GM12878 (cell line): ENCODE measurements around the gene SDS. TPM values are rescaled to one million over a fixed set of nuclear protein-coding genes. Genes with fewer than 3 reads are reported as not detected.
A peak's percentile ranks its signal among the peaks of the same experiment; 100 is the strongest.

Experiments used
- ATAC-seq: fragments of 200-7000 bp; cut with Tn5 transposase; 3 replicates; pipeline ENCODE4 v1.9.1; 2020; ENCODE audit warnings: mild to moderate bottlenecking, moderate library complexity
- BruUV-seq: library from RNA; stranded (reverse); fragments of 400-500 nt; replicated peaks from 2 replicates; lab custom pipeline; 2021; lab: Mats Ljungman, UMichigan
- CTCF ChIA-PET: fragments of 300-600 bp; sonication (Branson Sonifier 250); formaldehyde crosslinking; extraction: SDS; loops from one replicate; lab custom pipeline; 2021; ENCODE audit warnings: inconsistent platforms; lab: Yijun Ruan, JAX
- POLR2A ChIA-PET: fragments of 350-600 bp; formaldehyde crosslinking; extraction: SDS; loops from one replicate; lab custom pipeline; 2021; ENCODE audit warnings: inconsistent platforms; lab: Charles Lee
- RAD21 ChIA-PET: fragments of 300-600 bp; sonication (Branson Sonifier 250); formaldehyde crosslinking; loops from one replicate; lab custom pipeline; 2023; ENCODE audit warnings: antibody characterized with exemption; ENCODE audit not compliant: unreplicated experiment; lab: Charles Lee
- SMC1A ChIA-PET: fragments of 300-600 bp; sonication (Branson Sonifier 250); formaldehyde crosslinking; loops from one replicate; lab custom pipeline; 2023; ENCODE audit not compliant: unreplicated experiment, uncharacterized antibody; lab: Charles Lee
- DNase-seq: peaks from one replicate; pipeline ENCODE4 v3.0.0-alpha.2; 2011; ENCODE audit warnings: low read depth, low spot score
- FAIRE-seq: peaks from 3 replicates; lab custom pipeline; 2011; peaks lifted over from hg19 to GRCh38; lab: Jason Lieb, UNC
- H2AFZ ChIP-seq: 2 replicates; pipeline ENCODE4 v1.6.0; 2011; ENCODE audit warnings: low read depth, low read length, control low read depth; ENCODE audit not compliant: control insufficient read depth
- H3K27ac ChIP-seq: 2 replicates; pipeline ENCODE4 v1.5.1; 2011; ENCODE audit warnings: control low read depth; ENCODE audit not compliant: control insufficient read depth, insufficient read depth
- H3K27me3 ChIP-seq, 2 experiments: replicated peaks in 1 of 2; 2 replicates each; pipeline versions ENCODE4 v1.6.0 to v1.6.1; 2011; ENCODE audit warnings: low read length in 1 of 2; ENCODE audit not compliant: control insufficient read depth in 2 of 2, insufficient read depth in 2 of 2
- H3K36me3 ChIP-seq, 2 experiments: 2 replicates each; pipeline ENCODE4 v1.5.1; 2011; ENCODE audit warnings: low read length in 1 of 2; ENCODE audit not compliant: control insufficient read depth in 2 of 2, insufficient read depth in 2 of 2
- H3K4me1 ChIP-seq: 2 replicates; pipeline ENCODE4 v1.6.1; 2011; ENCODE audit warnings: mild to moderate bottlenecking, low read length, moderate library complexity, mixed read lengths; ENCODE audit not compliant: control insufficient read depth, insufficient read depth
- H3K4me2 ChIP-seq: 2 replicates; pipeline ENCODE4 v1.6.0; 2011; ENCODE audit warnings: control low read depth; ENCODE audit not compliant: control insufficient read depth, insufficient read depth
- H3K4me3 ChIP-seq: fragments of 200-600 bp; sonication (generic); 2 replicates; pipeline ENCODE4 v1.5.1; 2016
- H3K79me2 ChIP-seq: 2 replicates; pipeline ENCODE4 v1.6.0; 2011; ENCODE audit warnings: low read length; ENCODE audit not compliant: control insufficient read depth, insufficient read depth
- H3K9ac ChIP-seq: 2 replicates; pipeline ENCODE4 v1.8.0; 2011; ENCODE audit warnings: low read length, control low read depth, mixed read lengths; ENCODE audit not compliant: control insufficient read depth, insufficient read depth
- H3K9me3 ChIP-seq: replicated peaks from 3 replicates; pipeline ENCODE4 v1.5.1; 2011; ENCODE audit warnings: mild to moderate bottlenecking, low read length; ENCODE audit not compliant: control insufficient read depth, insufficient read depth
- H4K20me1 ChIP-seq: 2 replicates; pipeline ENCODE4 v1.6.0; 2011; ENCODE audit not compliant: control insufficient read depth, insufficient read depth
- CHD2 ChIP-seq: IDR thresholded peaks from 2 replicates; pipeline ENCODE4 v1.6.1; 2011; ENCODE audit warnings: low read depth, low read length, improper control_type of control experiment, borderline replicate concordance
- IKZF2 ChIP-seq, 2 experiments: fragments of 450-650 bp; IDR thresholded peaks; 2 replicates each; pipeline ENCODE4 v1.6.1; 2017; ENCODE audit warnings: mild to moderate bottlenecking in 2 of 2, moderate library complexity in 2 of 2
- WGBS: methylation state at CpG from one replicate; pipeline ENCODE4 v1.1.6; 2016; ENCODE audit warnings: low lambda C conversion rate; ENCODE audit not compliant: insufficient replicate concordance, insufficient coverage; ENCODE audit errors: missing lambda C conversion rate; 5-methylcytosine and 5-hydroxymethylcytosine counted together
- in situ Hi-C: fragments of 300-500 bp; cut with MboI; formaldehyde crosslinking; loops from 9 replicates; pipeline ENCODE4 v1.14.3; 2018; ENCODE audit warnings: mixed read lengths
- intact Hi-C: fragments of 100-400 bp; cut with micrococcal nuclease; formaldehyde crosslinking; loops from one replicate; pipeline ENCODE4 v1.14.2; 2022; ENCODE audit not compliant: unreplicated experiment
- polyA plus RNA-seq, 11 experiments: library from polyadenylated mRNA; depleted of rRNA in 4 of 11; unstranded in 6 of 11; stranded (reverse) in 5 of 11; fragments of >200 nt; fragmentation: Nextera tagmentation in 4 of 11; fragmentation: Illumina TruSeq in 1 of 11; extraction: Ambion mirVana in 4 of 11; extraction: Trizol in 1 of 11; gene quantifications; 1 replicate in 1 of 11; 2 replicates in 10 of 11; pipeline versions ENCODE4 v1.2.1 to v1.2.3, GENCODE V29; 2011 to 2016; ENCODE audit warnings: inconsistent platforms in 2 of 11, missing spikeins in 2 of 11, low read depth in 1 of 11
- total RNA-seq, 4 experiments: library from RNA; depleted of rRNA in 3 of 4; stranded (reverse); fragments of >200 nt in 3 of 4; fragmentation: Illumina TruSeq in 1 of 4; extraction: Trizol in 1 of 4; gene quantifications; 2 replicates each; pipeline versions ENCODE4 v1.2.1 to v1.2.3, GENCODE V29; 2013 to 2021
- TF ChIP-seq, protein P1 (sequence below): fragments of 450-650 bp; IDR thresholded peaks from 2 replicates; pipeline ENCODE4 v1.6.1; 2017; ENCODE audit warnings: mild to moderate bottlenecking, low read depth, inconsistent platforms; ENCODE audit not compliant: poor library complexity, severe bottlenecking
- TF ChIP-seq, protein P2 (sequence below), 3 experiments: IDR thresholded peaks in 2 of 3; conservative IDR thresholded peaks in 1 of 3; 2 replicates each; pipeline ENCODE4 v1.5.1; 2011; ENCODE audit warnings: low read depth in 3 of 3, low read length in 3 of 3, mild to moderate bottlenecking in 3 of 3, control low read depth in 2 of 3, moderate library complexity in 2 of 3, inconsistent platforms in 1 of 3, mixed read lengths in 1 of 3; ENCODE audit not compliant: control insufficient read depth in 2 of 3, insufficient read depth in 1 of 3; ENCODE audit errors: extremely low read depth in 1 of 3

SDS gene
- total and polyA plus RNA-seq, 10 of the 15 experiments (the other 5 are each of a cell fraction or from before 2014, with no cell fraction given): 0.18 TPM; not detected in 9

DNA sequence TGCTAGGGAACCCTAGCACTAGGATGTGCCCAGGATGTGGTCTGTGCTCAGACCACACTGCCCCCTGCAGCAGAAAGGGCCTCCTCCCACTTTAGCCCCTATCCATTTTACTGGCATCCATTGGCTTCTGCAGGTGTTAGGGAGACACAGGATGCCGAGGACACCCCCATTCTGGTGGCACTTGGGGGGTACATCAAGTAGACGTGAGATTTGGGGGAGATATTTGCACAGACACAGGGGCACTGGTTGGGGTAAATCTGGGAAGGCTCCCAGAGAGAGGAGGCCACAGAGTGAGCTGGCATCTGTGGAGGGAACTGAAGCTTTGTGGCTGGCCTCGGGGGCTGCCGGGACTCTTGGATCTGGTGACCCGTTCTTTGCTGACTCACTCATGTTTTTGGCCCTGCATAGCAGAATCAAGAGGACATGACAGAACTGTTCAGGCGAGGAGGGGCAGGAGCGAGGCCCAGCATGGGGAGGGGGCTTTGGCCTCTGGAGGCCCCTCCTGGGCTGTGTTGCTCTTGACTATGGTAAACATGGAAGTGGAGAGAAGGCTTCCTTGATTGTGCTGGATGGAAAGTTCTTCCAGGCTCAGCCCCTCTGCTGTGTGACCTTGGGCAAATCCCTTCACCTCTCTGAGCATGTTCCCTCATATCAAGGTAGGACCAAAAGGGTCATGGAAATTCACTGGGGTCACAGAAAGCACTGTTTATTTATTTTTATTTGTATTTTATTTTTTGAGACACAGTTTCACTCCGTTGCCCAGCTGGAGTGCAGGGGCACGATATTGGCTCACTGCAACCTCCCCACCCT, 43.5 kb downstream of the SDS start:
- DNase-seq: no peak
- Histone ChIP-seq H3K9ac (no peak overlapping the region), H3K27me3 (no peaks in the 10 kb centered on the region)
- RAD21 ChIA-PET: interaction anchor here (1.5 kb wide), 1 partner anchor 173 kb away, joined by 4 read pairs; no protein-coding TSS in a partner anchor
- in situ Hi-C loops: no loop called here
- CTCF ChIA-PET: no interaction called here
- TF ChIP-seq CHD2 (0 out of 2 replicates have a peak, but pooled peaks have one; percentile 27), IKZF2 (IDR thresholded peaks at IDR 0.05) (0 out of 4 replicates have a peak, but pooled peaks of 1 of the 2 experiments have one; percentile 10)
- TF ChIP-seq, protein P1, sequence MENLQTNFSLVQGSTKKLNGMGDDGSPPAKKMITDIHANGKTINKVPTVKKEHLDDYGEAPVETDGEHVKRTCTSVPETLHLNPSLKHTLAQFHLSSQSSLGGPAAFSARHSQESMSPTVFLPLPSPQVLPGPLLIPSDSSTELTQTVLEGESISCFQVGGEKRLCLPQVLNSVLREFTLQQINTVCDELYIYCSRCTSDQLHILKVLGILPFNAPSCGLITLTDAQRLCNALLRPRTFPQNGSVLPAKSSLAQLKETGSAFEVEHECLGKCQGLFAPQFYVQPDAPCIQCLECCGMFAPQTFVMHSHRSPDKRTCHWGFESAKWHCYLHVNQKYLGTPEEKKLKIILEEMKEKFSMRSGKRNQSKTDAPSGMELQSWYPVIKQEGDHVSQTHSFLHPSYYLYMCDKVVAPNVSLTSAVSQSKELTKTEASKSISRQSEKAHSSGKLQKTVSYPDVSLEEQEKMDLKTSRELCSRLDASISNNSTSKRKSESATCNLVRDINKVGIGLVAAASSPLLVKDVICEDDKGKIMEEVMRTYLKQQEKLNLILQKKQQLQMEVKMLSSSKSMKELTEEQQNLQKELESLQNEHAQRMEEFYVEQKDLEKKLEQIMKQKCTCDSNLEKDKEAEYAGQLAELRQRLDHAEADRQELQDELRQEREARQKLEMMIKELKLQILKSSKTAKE: no peak
- TF ChIP-seq, protein P2, sequence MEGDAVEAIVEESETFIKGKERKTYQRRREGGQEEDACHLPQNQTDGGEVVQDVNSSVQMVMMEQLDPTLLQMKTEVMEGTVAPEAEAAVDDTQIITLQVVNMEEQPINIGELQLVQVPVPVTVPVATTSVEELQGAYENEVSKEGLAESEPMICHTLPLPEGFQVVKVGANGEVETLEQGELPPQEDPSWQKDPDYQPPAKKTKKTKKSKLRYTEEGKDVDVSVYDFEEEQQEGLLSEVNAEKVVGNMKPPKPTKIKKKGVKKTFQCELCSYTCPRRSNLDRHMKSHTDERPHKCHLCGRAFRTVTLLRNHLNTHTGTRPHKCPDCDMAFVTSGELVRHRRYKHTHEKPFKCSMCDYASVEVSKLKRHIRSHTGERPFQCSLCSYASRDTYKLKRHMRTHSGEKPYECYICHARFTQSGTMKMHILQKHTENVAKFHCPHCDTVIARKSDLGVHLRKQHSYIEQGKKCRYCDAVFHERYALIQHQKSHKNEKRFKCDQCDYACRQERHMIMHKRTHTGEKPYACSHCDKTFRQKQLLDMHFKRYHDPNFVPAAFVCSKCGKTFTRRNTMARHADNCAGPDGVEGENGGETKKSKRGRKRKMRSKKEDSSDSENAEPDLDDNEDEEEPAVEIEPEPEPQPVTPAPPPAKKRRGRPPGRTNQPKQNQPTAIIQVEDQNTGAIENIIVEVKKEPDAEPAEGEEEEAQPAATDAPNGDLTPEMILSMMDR (IDR thresholded peaks at IDR 0.05 in 2 of 3, conservative IDR thresholded peaks at IDR 0.05 in 1 of 3; ENCODE audit: control insufficient read depth in 2 of 3, extremely low read depth in 1 of 3, insufficient read depth in 1 of 3, low read depth in 3 of 3, low read length in 3 of 3): peak in 1 of 3 experiments; percentile 27; a peak in 1 of 6 replicates
- TF ChIP-seq, all 136 proteins: peak for 3
- no peak for FAIRE-seq
- ATAC-seq: peak; percentile 9; the same call in 2 of the 3 replicates
- intact Hi-C loops: loop anchor here (2.0 kb wide), 1 partner anchor 25 kb away; the partner anchor contains the start of gene SLC8B1
- Histone ChIP-seq H3K4me3 (peak overlapping the region; percentile 71; the same call in 1 of the 2 replicates), H4K20me1 (no peaks in the 10 kb centered on the region), H3K4me1 (0 out of 2 replicates have a peak, but pooled peaks cover 4% of the 10 kb centered on the region), H3K36me3 (no peaks in the 10 kb centered on the region), H3K79me2 (peaks cover 7% of the 10 kb centered on the region; the same call in 1 of the 2 replicates), H3K9me3 (no peaks in the 10 kb centered on the region), H3K27ac (no peak overlapping the region), H3K4me2 (peak overlapping the region; percentile 84; the same call in 1 of the 2 replicates), H2AFZ (no peak overlapping the region)
- ChIA-PET POLR2A (interaction anchor here (1.5 kb wide), 1 partner anchor 25 kb away, joined by 4 read pairs; the partner anchor contains the start of gene SLC8B1), SMC1A (interaction anchor here (1.1 kb wide), 2 partner anchors 25 to 33 kb away, joined by 3 read pairs; partner anchors contain the start of gene SLC8B1)
- TSS peak; percentile 61 for BruUV-seq
- WGBS: 56% methylated on average over 9 of the region's 9 CpGs
